GM19238 (cell line): ENCODE data around the gene DLG2.

Experiments
- DNase-seq: peaks from one replicate; pipeline ENCODE4 v3.0.0; 2011; ENCODE audit warnings: low spot score; ENCODE audit not compliant: insufficient read length

DLG2 gene

DNA sequence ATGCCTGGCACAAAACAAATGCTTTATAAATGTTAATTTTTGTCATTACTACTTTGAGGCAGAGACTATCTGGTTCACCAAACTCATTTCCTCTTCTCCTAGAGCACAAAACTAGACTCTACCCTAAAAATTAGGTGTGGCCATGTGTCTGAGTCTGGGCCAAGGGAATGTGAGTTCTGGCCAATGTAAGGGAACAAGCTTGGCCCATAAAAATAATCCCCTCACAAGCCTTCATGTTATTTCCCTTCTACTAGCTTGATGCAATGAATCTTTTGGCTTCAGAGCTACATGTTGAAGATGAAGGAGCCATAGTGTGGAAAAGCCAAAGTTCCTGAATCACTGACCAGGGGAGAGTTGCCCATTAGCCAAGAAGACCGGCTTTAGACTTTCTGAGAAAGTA is 1934.5 kb downstream of the DLG2 start:
- DNase-seq, result no peak

DNA sequence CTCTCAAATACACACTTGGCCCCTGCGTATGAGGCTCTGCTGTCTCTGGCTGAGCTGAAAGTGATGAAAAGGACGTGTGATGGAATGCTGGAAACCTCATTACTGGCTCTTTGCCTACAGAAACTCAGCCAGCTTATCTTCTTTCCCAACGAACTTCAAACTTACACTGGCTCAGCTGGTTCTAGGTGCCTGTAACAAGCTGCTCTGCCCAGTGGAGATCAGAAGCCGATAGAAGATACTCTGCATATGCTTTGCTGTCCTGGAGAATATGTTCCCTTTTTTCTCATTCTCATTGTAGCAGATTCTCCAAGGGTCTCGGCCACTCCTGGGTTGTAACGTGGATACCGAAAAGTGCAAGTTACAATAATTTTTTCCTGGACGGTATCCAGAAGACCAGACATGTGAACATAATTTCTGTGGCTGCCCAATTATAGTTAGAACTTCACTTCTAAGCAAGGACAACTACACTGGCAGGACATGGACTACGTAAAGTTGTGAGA is 1935.6 kb downstream of the DLG2 start:
- DNase-seq, result no peak

DNA sequence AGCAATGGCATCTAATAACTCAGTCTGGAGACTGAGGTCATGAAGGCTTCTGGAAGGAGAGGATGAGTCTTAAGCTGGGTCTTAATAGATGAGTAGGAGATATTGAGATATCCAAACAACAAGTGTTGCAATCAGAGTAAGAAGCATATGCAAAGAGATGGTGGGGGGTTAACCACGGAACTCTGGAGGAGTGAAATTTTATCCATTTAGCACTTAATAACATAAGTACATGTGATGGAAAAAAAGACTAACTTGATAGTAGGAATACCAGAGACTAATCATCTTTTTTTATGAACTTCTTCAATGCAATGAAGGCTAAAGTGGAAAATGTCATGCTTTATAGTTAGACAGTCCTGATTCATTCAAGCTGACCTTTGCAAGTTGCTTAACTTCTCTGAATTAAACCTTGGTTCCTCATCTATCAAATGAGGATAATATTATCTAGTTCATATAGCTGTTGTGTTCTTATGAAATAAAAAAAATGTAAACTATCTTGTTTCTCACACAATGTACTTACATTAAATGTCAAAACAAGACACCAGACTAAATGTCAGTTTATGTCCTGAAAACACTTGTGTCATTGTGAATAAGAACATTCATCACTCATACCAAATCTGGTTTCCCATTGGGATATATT is 1937.9 kb downstream of the DLG2 start:
- DNase-seq, result no peak

DNA sequence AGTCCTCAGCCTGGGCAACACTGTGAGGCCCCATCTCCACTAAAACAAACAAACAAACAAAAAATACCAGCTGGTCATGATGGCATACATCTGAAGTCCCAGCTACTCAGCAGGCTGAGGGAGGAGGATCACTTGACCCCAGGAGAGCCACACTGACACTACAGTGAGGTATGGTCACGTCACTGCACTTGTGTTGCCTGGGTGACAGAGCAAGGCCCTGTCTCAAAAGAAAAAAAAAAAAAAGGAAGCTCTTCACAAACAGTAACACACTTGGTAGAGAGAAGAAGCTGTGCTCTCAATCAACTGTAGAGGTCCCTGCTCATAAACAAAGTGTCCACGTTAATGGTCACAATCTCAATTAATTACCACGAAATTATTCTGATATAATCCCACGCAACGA is 1939.4 kb downstream of the DLG2 start:
- no peak for DNase-seq

DNA sequence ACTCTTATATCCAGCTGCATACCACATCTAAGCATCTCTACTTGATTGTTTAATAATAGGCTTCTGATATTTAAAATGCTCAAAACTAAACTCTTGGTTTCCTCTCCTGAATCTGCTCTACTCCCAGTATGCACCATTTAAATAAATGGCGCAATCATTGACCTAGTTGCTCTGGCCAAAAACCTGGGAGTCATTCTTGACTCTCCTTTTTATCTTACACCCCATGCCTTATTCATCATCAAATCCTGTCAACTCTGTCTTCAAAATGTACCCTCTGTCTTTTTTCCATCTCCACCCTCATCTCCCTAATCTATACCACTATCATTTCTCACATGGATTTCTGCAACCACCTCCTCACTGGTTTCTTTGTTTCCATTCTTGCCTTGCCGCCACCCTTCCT is 1941.4 kb downstream of the DLG2 start:
- DNase-seq, result no peak

DNA sequence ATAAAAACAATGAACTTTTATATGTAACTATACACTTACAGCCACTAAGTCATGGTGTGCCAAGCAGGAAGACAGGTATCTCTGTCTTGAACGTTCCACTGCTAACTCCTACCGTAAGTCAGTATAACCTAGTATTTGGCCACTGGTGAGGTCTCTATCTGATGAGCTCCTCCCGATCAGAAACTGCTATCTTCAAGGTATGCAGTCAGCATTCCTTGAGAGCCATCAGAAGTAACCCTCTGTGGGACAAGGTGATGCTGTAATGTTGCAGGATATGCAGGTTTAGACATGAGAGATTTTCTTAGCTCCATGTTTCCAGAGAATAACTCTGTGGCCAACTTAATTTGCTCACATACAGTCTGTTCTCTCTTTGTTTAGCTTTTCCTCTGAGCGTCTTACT is 1943.1 kb downstream of the DLG2 start:
- no peak for DNase-seq

DNA sequence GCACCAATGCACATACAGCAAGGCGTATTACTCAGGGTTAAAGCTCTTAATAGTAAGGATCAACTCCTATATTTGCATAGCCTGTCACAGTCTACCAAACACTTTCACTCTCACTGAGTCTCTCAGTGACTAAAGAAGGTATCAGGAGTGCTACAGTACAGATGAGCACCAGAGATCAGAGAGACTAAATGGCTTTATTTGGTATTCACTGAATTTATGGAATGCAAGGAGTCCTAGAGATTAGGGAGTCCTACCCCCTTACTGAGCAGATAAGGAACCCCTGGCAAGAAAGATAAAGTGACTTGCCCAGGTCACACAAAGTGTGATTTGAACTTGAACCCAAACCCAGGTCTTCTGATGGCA is 1944.6 kb downstream of the DLG2 start:
- DNase-seq, result no peak

DNA sequence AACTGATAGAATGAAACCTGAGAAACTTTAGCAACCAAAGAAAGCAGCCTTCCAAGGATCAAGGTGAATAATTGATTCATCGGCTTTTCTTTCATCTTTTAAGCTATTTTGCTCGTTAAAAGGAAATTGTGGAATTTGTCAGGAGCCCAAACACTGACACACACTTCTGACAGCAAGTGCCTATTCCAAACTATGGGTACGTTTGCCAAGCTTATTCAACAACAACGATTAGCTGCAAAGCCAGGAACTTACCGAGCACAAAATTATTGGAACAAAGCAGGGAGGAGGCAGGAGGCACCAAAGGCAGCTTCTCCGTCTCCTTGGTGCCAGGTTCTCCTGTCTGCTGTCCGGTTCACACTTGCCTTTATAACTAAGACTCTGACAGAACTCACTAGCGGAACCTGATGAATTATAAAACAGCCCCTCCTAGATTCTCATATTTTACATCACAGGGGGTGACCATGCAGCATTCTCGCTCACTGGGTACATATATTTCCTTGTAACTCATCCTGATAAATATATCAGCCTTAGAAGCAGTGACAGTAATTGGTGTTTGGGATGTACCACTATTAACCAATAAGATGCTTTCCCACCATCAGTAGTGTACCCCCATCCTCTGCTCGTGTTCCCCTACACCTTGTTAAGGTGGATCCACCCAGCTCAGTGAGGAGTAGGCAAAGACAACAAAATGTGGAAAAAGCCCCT is 1945.1 kb downstream of the DLG2 start:
- DNase-seq, result no peak

DNA sequence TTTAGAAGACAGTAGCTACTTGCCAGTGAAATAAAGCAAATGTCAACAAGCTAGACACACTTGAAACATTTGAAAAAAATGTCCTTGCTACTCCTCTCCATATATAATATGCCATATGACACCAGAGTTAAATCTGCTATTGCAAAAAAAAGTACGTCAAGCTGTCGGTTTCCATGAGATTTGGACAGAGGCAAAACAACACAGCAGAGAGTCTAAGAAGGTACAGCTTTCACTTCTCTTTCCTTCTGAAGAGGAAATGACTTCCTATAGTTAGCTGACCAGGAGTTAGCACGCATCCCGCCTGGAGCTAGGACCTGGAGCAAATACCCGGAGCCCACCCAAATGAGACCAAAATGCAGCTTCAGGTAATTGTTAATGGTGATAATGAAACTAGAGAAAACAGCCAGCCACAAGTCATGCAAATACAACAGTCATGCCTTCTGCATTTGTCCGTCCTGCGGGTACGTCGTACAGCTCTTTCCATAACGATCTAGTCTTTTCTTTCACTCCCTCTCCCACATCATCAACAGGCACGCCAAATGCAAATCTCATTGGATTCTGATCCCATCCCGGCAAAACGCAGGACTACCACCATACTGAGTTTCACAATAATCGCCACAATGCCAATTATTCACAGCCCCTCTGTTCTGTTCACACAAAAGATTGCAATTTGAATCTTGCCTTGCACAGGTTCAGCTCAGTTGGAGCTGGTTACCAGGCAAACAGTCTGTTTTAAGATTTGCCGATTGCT is 1945.9 kb downstream of the DLG2 start:
- DNase-seq, result no peak

DNA sequence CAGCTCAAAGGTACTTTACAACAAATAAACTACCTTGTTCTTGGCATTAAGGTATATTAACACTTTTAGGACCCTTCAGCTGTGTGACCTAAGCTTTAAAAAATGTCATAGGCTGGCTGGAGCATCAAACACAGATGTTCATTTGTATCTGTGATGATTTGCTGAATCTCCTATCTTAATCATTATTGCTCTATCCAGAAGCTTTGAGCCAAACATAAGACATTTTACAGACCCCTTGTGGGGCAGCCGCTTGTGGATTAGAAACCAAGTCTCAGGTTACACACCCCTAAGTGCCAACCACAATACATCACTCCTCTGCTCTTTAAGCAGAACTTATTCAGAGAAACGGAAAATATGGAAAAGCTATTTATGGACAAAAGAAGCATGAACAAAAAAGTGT is 1946.8 kb downstream of the DLG2 start:
- DNase-seq, result no peak

DNA sequence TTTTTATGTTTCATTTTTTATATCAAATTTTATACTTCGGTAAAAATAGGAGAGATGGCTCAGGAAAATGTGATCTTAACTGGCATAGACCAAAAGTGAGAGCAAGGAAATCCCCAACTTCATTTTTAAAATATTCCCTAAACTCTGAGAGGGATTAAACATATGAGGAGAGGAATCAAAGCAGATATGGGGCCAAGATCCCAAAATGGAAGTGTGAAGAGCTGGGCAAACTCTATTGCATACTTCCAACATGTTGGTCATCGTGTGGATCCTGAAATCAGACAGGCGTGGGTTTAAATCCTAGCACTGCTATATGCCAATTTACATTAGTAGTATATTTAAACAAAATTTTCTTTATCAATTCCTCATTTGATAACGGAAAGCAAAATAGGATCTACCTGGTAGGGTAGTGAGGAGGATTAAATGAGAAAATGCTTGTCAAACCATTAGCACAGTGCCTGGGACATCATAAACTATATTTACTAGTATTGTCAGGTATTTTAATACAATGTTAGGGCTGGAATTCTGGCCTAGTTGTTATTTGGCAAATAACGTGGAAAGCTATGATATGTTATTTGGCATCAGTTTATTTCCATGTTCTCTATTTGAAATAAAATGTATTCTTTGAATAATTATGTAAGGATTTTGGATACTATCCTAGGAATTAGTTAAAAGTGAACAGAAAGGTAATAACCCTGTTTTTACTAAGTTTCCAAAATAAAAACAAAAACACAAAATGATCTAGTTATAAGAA is 1948.1 kb downstream of the DLG2 start:
- DNase-seq, result no peak

DNA sequence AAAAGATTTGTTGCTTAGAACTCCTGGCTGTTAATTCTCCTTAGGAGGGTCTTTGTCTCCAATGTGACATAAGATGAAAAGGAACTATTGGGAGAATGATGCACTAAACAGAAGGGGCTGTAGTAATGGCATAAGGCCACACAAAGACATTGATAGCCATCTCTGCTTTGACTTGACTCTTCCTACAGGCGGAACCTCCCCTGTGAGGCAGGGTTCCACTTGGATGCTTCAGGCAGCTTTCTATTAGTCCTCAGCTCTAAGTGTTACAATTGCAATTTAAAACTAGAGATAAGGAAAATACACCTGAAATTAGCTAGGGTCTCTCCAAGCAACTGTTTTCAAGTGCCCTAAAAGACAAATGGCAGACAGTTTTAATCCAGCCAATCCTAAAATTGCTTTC is 1949.4 kb downstream of the DLG2 start:
- DNase-seq, result no peak

DNA sequence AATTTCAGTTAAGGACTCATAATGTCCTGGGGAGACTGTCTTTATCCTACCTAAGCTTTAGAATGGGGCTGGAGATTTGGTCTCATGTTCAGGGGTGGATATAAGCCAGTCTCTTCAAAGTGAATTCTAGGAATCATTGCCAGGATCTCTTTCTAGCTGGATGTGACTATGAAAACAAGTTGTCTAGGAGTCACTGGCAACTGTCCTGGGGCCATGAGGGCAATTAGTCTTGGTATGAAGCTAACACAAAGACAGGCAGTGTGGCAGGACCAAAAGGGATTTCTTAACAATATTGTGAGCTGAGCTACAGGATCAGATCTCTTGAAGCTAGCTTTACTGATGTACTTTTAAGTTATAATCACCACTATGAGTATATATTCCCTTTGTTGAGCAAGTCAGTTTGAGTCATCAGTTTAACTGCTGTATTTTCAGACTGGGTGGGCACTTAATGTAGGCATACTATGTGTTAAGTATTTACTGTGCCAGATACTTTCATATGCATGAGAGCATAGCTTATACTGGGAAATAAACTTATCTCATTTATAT is 1951.0 kb downstream of the DLG2 start:
- DNase-seq, result no peak

DNA sequence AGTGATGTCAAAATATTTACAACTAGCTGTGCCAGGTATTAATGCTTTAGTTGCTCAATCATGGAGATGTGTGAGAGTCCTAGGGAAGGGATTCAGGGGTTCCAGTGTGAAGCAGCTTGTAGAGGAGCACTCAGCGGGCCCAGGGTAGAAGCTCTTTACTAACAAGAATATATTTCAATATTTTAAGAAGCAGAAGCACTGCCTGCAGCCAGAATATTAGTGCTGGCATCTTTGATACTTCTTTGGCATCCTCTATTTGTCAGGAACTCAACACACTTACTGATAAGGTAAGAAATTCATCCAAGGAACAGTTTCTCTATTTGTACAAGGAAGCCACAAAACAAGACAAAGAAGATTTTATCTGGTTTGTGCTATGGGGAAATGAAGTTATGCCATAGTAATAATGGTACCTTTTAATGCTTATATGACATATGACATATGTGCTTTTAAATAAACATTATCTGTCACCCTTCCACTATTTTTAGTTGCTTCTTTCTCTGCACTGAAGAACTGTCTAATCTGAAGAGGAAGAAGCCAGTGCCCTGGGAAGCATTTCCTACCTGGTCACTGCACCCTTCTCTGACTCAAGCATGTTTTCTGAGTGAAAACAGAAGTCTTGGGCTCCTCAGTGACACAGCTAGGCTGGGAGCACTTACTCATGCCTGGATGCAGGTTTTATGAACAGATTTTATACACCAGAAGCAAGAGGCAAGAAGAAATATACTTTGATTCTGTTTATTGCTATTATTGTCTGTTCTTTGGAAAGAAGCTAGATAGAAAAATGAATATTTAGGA is 1952.8 kb downstream of the DLG2 start:
- no peak for DNase-seq

DNA sequence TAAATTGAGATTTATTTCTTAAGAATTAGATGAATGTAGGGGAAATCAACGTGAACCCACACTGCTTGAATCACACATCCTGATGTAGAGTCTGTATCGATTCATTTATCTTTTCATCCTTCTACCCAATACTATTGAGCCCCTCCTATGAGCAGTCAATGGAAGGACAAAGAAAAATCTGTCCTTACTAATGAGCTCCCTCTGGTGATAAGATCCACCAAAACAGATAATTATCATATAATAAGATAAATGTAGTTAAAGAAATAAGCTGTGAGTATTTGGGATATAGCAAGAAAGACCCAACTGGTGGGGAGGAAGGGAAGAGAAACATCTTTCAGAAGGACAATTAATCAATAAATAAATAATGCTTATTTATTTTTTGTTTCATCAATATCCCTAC is 1955.9 kb downstream of the DLG2 start:
- DNase-seq, result no peak

DNA sequence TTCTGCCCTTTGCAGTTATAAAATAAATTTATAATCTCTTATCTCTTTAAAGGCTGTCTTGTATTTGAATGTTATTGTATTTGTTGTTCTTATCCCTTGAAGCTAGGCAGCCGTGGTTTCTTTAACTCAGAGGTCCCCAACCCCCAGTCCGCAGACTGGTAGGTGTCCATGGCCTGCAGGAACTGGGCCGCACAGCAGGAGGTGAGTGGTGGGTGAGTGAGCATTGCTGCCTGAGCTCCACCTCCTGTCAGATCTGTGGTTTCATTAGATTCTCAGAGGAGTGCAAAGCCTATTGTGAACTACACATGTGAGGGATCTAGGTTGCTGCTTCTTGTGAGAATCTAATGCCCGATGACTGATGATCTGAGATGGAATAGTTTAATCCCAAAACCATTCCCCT is 1961.0 kb downstream of the DLG2 start:
- no peak for DNase-seq

DNA sequence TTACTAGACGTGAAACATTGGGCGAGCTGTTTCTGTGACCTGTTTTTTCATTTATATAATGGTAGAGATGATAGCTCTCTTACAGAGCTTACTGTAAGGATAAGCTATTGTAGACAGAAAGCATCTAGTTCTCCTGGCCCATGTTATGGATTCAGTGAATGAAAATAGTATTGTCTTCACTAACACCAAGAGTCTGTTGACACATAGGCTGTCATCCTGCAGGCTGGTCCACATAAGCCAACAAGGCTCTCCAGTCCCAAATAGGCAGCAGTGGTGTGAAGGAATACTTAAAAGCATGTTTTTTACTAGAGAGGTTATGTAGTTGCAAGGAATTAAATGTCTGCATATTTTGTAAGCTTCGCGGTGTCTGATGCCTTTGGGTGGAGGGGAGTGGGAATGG is 1963.2 kb downstream of the DLG2 start:
- no peak for DNase-seq

DNA sequence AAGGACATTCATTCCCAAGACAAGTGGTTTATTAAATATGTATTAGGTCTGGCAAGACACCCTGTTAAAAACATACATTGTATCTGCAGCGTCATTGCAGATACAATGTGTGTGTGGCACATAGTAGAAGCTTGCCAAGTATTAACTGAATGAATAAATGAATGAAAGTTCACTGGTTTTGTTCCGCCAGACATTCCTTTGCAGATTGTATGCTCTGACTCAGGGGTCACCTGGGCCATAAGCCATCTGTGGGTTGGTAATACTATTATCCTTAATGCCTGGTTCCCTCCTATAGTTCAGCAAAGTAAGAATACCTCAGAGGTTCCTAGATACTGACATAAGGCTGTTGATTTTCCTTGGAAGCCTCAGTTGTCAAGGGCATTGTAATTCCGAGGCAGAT is 1963.7 kb downstream of the DLG2 start:
- no peak for DNase-seq

DNA sequence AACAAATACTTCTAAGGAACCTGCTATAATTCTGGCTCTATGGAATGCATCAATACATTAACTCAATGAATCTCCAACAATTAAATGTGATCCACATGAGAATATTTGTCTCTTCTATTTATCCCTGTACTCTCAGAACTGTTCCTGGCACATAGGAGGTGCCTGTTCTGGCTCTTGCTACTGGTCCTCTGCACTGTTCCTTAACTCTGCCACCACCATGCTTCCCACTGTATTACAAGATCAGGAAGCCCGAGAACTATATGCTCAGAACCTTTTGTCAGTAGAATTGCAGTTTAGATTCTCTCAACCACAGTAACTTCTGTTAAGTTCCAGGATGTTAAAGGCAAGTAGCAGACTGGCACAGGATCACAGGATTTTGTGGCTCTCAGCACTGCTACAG is 1964.7 kb downstream of the DLG2 start:
- DNase-seq, result no peak

DNA sequence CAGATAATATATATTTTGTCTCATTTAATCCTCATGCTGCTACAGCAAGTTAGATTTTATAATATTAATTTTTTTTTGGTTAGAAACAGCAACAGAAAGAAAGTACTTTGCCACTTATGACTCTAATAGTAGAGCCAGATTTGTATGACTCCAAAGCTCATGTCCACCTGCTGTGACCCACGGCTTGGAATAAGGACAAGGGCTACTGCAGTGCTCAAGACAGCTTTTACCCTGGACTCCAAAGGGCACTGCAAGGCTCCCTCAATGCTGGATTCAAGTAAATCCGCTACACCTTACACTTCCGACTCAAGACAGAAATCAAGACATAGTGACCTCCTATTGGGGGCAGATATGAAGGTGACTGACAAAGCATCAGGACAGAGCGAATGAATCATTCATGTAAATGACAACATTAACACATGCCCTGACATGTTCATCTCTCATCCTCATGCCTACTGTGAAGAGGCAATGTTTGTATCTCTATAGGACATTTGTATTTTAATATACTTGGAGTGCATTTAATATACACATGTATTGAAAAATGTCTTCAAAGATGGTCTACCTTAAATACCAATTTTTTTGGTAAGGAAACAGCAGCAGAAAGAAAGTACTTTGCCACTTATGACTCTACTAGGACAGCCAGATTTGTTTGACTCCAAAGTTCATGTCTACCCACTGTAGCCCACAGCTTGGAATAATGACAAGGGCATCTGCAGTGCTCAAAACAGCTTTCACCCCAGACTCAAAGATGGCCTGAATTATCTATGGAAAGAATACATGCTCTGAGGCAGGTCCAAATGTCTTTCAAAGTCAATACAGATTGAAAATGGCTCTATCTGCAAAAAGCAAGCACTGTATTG is 1965.4 kb downstream of the DLG2 start:
- no peak for DNase-seq
